Parathyroid adenoma (tissue), 2 donors: ENCODE data around the gene RGS6.

Source experiments
- H2AFZ ChIP-seq: fragments of 300-600 bp; sonication (generic); one replicate; pipeline ENCODE4 v1.7.0; 2017; ENCODE audit warnings: antibody characterized with exemption, mild to moderate bottlenecking
- H3K27ac ChIP-seq: fragments of 300-600 bp; sonication (generic); one replicate; pipeline ENCODE4 v1.7.0; 2017
- H3K27me3 ChIP-seq: fragments of 300-600 bp; sonication (generic); one replicate; pipeline ENCODE4 v1.7.0; 2017; ENCODE audit warnings: low read length; ENCODE audit not compliant: control insufficient read depth, insufficient read depth
- H3K36me3 ChIP-seq: fragments of 300-600 bp; sonication (generic); one replicate; pipeline ENCODE4 v1.7.0; 2017; ENCODE audit warnings: low read length; ENCODE audit not compliant: control insufficient read depth, insufficient read depth
- H3K4me1 ChIP-seq: fragments of 300-600 bp; sonication (generic); one replicate; pipeline ENCODE4 v1.7.0; 2017; ENCODE audit warnings: control low read depth
- H3K4me2 ChIP-seq: fragments of 300-600 bp; sonication (generic); one replicate; pipeline ENCODE4 v1.7.0; 2017; ENCODE audit warnings: low read length
- H3K4me3 ChIP-seq: fragments of 300-600 bp; sonication (generic); one replicate; pipeline ENCODE4 v1.7.0; 2017; ENCODE audit warnings: low read depth, low read length
- H3K79me2 ChIP-seq: fragments of 300-600 bp; sonication (generic); one replicate; pipeline ENCODE4 v1.7.0; 2017; ENCODE audit warnings: control low read depth
- H3K9ac ChIP-seq: fragments of 300-600 bp; sonication (generic); one replicate; pipeline ENCODE4 v1.7.0; 2017; ENCODE audit warnings: mild to moderate bottlenecking
- H3K9me3 ChIP-seq: fragments of 300-600 bp; sonication (generic); one replicate; pipeline ENCODE4 v1.7.0; 2017; ENCODE audit warnings: low read length; ENCODE audit not compliant: control insufficient read depth
- CTCF ChIP-seq: fragments of 300-600 bp; sonication (generic); IDR thresholded peaks from one replicate; pipeline ENCODE4 v1.7.0; 2017; ENCODE audit warnings: antibody characterized with exemption, mild to moderate bottlenecking
- donor health status: primary hyperparathyroidism.

RGS6 gene

GRCh38 chr14:72236629-72237028, 304.4 kb downstream of the RGS6 start:
- H3K4me1 ChIP-seq: no peaks in the 10 kb centered on the region
- TF ChIP-seq CTCF: no peak
- H3K9ac ChIP-seq: no peak overlapping the region
- no peaks in the 10 kb centered on the region for H3K36me3 ChIP-seq
- H3K9me3 ChIP-seq: no peaks in the 10 kb centered on the region
- no peak overlapping the region for H2AFZ ChIP-seq
- no peaks in the 10 kb centered on the region for H3K79me2 ChIP-seq
- no peaks in the 10 kb centered on the region for H3K27me3 ChIP-seq
- no peak overlapping the region for H3K27ac ChIP-seq
- H3K4me3 ChIP-seq: no peak overlapping the region
- no peak overlapping the region for H3K4me2 ChIP-seq

GRCh38 chr14:72237722-72238666, 305.8 kb downstream of the RGS6 start:
- Histone ChIP-seq H2AFZ (no peak overlapping the region), H3K79me2 (no peaks in the 10 kb centered on the region)

GRCh38 chr14:72243309-72244293, 311.4 kb downstream of the RGS6 start:
- no peak overlapping the region for H3K4me3 ChIP-seq
- no peak overlapping the region for H3K27ac ChIP-seq
- H3K9me3 ChIP-seq: no peaks in the 10 kb centered on the region
- no peak overlapping the region for H3K9ac ChIP-seq
- no peak overlapping the region for H2AFZ ChIP-seq
- no peaks in the 10 kb centered on the region for H3K4me1 ChIP-seq
- TF ChIP-seq CTCF: no peak
- no peaks in the 10 kb centered on the region for H3K27me3 ChIP-seq
- no peaks in the 10 kb centered on the region for H3K36me3 ChIP-seq
- no peak overlapping the region for H3K4me2 ChIP-seq
- no peaks in the 10 kb centered on the region for H3K79me2 ChIP-seq

More at GRCh38 chr14:72237722-72238666, 305.8 kb downstream of the RGS6 start:
- H3K4me2 ChIP-seq: no peak overlapping the region
- no peak overlapping the region for H3K27ac ChIP-seq
- no peak for TF ChIP-seq CTCF
- no peak overlapping the region for H3K9ac ChIP-seq
- no peaks in the 10 kb centered on the region for H3K9me3 ChIP-seq
- no peaks in the 10 kb centered on the region for H3K4me1 ChIP-seq
- H3K4me3 ChIP-seq: no peak overlapping the region
- H3K27me3 ChIP-seq: no peaks in the 10 kb centered on the region
- H3K36me3 ChIP-seq: no peaks in the 10 kb centered on the region

GRCh38 chr14:72247896-72248465, 315.8 kb downstream of the RGS6 start:
- no peaks in the 10 kb centered on the region for H3K27me3 ChIP-seq
- no peaks in the 10 kb centered on the region for H3K36me3 ChIP-seq
- TF ChIP-seq CTCF: no peak
- H3K4me3 ChIP-seq: no peak overlapping the region
- no peaks in the 10 kb centered on the region for H3K9me3 ChIP-seq
- H3K4me1 ChIP-seq: no peaks in the 10 kb centered on the region
- no peaks in the 10 kb centered on the region for H3K79me2 ChIP-seq
- H2AFZ ChIP-seq: no peak overlapping the region
- H3K4me2 ChIP-seq: no peak overlapping the region
- no peak overlapping the region for H3K9ac ChIP-seq
- H3K27ac ChIP-seq: no peak overlapping the region
